Gastroesophageal sphincter (tissue), 3 donors: ENCODE measurements around the gene GPR132.

ENCODE experiments used
- EP300 ChIP-seq: sonication (generic); formaldehyde crosslinking; IDR thresholded peaks from one replicate; pipeline ENCODE4 v1.6.1; 2017; ENCODE audit warnings: antibody characterized with exemption, mild to moderate bottlenecking
- POLR2AphosphoS5 ChIP-seq: sonication (generic); formaldehyde crosslinking; IDR thresholded peaks from one replicate; pipeline ENCODE4 v1.6.1; 2017; ENCODE audit warnings: antibody characterized with exemption
- TF ChIP-seq, protein P1 (sequence below), 4 experiments: fragments of 200-600 bp in 2 of 4; fragments of 450-650 bp in 2 of 4; sonication (generic) in 1 of 4; IDR thresholded peaks; one replicate each; pipeline ENCODE4 v1.5.1; 2017 to 2019; ENCODE audit warnings: antibody characterized with exemption in 4 of 4, mild to moderate bottlenecking in 2 of 4, moderate library complexity in 2 of 4

DNA sequence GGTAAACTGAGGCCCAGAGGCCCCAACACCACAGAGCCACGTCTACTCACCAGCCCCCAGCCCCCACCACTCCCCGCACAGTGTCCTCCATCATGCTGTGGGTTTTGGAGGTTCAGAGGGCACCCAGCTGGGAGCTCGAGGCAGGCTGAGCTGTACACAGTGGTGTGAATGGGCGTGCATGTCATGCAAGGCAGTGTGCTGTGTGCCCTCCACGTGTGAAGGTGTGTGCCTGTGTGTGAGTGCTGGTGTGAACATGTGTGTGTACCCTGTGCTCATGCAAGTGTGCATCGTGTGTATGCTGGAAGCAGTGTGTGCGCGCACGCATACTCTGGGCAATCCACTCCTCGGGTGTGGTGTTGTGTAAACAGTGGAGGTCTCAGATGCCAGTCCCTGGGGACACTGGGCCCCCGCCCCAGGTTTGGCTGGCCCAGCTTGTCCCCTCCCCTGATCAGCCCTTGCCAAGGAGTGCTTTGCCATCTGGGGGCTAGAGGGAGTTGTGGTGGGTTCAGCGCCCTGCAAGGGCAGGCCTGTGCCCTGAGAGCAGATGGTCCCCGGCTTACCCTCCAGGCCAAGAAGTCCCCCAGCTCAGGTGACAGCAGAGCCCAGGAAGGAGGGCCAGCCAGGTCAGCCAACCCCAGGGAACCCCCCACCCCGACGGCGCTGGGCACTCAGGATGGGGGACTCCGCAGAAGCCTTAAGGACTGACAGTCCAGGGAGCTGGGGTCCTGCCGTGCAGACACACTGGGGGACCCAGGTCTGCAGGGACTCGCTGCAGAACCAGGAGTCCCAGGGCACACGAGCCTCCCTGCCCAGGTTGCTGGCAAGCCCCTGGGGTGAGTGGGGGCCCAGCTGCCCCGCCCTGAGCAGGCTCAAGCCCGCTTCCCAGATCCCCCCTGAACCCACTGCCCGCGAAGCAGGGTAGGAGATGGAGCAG lies 23.8 kb upstream of the GPR132 start:
- TF ChIP-seq, protein P1, sequence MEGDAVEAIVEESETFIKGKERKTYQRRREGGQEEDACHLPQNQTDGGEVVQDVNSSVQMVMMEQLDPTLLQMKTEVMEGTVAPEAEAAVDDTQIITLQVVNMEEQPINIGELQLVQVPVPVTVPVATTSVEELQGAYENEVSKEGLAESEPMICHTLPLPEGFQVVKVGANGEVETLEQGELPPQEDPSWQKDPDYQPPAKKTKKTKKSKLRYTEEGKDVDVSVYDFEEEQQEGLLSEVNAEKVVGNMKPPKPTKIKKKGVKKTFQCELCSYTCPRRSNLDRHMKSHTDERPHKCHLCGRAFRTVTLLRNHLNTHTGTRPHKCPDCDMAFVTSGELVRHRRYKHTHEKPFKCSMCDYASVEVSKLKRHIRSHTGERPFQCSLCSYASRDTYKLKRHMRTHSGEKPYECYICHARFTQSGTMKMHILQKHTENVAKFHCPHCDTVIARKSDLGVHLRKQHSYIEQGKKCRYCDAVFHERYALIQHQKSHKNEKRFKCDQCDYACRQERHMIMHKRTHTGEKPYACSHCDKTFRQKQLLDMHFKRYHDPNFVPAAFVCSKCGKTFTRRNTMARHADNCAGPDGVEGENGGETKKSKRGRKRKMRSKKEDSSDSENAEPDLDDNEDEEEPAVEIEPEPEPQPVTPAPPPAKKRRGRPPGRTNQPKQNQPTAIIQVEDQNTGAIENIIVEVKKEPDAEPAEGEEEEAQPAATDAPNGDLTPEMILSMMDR (IDR thresholded peaks at IDR 0.05), result no peak
- TF ChIP-seq EP300 (no peak), POLR2AphosphoS5 (no peak)
